ENCODE results near the gene SPATS2L.

Gene SPATS2L

DNA sequence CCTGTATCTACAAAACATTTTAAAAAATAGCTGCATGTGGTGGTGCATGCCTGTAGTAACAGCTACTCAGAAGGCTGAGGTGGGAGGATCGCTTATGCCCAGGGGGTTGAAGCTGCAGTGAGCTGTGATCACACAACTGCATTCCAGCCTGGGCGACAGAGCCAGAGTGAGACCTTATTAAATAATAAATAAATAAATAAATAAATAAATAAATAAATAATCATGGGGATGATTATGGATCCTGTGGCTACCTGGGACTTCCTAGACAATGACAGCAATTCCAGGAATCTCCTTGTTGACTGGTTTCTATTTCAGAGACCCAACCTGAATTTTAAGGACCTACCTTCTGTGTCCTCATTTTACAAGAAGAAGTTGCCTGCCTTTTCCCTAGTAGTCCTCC lies 111.9 kb downstream of the SPATS2L start:
- DNase-seq: no peak

DNA sequence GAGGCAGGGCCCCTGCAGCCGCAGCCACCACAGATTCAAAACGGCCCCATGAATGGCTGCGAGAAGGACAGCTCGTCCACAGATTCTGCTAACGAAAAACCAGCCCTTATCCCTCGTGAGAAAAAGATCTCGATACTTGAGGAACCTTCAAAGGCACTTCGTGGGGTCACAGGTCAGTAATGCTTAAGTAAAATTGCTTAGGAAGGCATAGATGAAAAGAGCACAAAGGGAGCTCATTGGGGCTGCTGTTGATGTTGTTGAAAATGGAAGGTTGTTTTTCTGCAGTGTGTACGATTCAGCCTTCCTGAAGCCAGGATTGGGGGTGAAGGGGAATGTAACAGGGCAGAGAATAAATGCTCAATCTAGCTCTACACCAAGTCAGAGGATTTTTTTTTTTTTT lies 112.8 kb downstream of the SPATS2L start:
- no peak for DNase-seq

DNA sequence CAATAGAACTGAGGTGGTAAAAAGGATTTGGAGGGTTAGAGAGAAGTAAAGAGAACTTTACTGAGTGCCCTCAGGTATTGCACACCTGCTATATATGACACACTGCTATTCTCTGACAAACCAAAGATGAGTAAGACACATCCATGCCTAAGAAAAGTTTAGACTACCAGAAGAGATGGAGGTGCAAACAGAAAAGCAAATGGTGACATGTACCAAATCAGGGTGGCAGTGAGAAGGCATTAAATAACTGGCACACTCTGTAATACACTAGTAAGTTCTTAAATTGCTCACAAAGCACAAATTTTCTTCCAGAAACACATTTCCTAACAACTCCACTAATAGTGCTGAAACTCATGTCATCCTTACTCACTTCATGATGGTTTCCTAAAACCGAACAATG lies 114.8 kb downstream of the SPATS2L start:
- no peak for DNase-seq

DNA sequence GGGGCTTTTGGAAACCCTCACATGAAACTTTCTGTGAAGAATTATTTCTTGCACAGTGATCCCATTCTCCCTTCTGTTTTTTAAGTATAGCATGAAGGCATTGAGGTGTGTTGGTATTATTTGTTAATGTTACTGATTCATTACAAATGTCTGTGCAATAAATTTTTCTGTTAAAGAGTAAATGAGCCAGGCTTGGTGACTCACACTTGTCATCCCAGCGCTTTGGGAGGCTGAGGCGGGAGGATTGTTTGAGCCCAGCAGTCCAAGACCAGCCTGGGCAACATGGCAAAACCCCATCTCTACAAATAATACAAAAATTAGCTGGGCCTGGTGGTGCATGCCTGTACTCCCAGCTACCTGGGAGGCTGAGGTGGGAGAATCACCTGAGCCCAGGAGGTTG lies 115.6 kb downstream of the SPATS2L start:
- no peak for DNase-seq

DNA sequence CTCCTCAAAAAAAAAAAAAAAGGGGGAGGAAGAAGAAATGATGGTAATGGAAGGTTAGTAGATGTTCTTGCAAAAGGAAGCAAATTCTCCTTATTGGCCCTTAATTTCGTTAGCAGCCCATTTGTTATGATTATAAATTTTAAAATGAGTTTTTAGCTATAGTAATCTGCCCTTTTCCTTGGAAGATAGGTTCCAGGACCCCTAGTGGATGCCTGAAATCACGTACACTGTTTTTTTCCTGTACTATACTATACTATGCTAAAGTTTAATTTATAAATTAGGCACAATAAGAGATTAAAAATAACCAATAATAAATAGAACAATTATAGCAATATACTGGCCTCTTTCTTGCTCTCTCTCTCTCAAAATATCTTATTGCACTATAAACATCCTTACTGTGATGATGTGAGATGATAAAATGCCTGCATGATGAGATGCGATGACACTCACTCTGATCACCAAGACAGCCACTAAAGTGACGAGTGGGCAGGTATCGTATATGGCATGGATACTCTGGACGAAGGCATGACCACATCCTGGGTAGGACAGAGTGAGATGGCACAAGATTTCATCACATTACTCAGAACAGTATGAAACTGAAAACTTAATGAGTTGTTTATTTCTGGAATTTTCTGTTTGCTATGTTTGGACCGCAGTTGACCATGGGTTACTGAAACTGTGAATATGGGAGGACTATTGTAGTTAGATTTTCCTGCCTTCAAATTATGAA lies 116.2 kb downstream of the SPATS2L start:
- DNase-seq: no peak

DNA sequence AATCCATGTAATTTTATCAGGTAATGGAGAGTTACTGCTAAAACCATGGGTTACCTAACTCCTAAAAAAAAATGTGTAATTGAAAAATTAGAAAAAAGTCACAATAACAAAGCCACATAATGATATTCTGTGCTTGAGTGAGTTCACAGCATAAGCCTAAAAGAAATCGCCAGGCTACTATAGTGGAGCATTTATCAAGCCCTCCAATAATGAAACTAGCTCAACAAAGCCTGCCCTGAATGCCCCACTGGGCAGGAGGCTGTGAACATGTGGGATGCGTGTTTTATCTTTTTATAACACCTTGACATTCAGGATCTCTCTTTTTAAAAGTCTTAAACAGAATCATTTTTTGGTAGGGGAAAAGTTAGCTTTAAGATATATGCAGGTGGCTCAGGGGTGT lies 117.0 kb downstream of the SPATS2L start:
- no peak for DNase-seq

DNA sequence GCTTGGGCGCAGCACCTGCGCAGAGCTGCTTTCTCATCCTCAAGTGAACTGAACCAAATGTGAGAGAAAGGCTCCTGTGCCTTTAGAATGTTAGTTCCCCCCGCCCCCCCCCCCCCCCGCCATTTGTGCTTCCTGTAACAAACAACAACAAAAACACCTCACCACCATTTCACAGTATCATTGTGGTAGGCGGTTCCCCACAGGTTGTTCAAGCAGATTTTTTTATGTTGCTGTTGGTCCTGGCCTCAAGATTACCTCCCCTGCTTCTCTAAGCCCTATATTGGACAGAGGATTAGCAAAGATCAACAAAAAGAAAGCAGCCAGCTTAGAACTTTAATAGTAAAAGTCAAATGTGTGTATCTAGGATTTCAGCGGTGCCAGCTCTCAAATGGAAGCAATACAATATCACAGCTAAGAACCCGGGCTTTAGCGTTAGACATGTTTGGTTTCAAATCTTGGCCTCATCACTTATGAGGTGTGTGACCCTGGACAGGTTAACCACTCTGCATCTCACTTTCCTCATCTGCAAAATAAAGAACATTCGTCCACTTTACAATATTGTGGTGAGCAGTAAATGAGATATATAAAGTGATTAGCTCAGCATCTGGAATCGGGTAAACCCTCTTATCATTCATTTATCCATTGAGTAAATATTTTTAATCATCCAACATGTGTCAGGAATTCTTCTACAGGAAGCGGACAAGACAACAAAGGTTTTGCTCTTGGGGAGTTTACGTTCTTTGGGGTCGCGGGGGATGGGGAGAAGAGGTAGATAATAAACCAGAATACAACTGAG lies 118.7 kb downstream of the SPATS2L start:
- no peak for DNase-seq

DNA sequence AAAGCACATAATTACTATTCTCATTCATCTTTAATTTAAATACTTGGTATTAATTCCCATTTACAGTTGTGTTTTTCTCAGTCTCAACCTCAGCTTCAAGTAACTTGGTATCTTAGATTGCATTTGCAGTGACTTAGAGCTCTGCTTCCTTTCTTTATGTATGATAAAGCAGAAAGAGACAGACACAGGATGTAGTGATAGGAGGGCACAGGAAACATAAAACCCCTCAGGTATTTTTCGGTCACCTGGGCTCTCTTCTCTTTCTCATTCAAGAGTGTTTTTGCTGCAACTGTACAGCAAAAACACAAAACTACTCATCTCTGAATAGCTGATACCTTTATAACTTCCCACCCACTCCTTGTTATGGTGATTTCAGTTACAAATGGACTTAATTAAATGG lies 120.3 kb downstream of the SPATS2L start:
- DNase-seq: no peak

DNA sequence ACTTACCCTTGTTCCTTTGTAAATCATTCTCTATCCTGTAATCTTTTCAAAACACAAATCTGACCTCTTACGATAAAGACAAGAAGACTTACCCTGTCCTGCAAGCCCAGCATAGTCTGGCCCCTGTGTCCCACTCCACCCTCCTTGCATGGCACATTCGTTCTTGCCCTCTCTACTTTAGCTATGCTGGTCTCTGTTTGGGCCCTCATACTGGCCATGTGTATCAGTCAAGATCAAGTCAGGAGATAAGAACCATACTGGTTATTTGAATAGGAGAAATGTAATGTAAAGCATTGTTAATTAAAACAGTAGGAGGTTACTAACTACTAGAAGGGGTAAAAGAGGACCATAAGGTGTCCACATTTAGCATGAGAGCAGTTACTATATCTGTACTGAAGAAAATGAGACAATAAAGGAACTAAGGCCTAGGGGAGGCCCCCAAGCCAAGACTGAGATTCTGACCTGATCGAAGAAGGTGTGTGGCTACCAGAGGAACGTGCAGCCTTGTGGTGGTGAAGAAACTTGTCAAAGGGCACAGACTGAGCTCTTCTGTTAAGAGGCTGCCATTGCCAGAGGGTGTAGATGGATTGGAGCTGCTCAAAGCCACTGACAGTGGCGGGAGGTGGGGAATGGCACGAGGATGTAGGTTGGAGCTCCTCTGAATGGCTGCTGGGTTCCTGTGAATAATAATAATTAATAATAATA lies 122.6 kb downstream of the SPATS2L start:
- DNase-seq: no peak

DNA sequence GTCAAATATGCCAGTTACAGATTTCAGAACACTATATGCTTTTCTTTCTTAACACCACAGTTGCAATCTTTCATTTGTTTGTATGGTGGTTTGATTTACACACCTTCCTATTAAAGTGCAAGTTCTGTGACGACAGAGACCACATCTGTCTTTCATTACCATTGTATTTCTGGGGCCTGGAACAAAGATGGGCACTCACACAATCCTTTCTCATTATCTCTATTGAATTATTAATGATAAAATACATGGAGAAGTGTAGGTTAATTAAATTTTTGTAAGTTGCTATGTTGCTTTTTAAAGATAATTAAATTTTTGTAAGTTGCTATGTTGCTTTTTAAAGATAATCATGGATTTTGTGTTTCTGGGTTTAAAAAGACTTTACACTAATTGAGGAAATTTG lies 123.5 kb downstream of the SPATS2L start:
- DNase-seq: no peak

DNA sequence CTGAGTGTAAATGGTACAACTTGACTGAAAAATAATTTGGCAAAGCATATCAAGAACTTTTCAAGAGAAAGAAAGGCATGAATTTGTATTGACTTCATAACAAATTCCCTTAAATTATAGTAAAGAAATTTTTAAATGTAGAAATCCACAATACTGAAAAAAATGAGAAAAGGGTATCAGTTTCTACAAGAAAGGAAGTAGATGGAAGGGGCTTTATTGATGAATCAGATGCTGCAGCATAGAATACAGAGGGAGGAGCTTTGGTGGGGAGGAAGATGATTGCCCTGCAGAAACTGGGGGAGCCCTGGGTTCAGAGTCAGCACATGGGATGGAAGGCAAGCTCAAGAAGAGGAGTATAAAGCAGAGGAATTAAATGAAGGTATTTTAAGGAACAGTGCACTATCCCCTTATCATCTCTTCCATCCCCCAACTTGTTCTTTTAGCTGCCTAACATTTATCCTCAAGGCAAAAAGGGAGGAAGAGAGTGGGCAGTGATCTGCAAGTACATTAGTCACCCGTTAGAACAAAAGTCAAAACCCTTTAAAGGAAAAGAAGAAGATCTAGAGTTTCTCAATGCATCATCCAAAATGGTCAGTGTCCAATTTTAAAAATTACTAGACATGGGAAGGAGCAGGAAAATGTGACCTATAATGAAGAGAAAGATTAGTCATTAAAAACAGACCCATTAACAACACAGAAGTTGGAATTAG lies 125.7 kb downstream of the SPATS2L start:
- no peak for DNase-seq

DNA sequence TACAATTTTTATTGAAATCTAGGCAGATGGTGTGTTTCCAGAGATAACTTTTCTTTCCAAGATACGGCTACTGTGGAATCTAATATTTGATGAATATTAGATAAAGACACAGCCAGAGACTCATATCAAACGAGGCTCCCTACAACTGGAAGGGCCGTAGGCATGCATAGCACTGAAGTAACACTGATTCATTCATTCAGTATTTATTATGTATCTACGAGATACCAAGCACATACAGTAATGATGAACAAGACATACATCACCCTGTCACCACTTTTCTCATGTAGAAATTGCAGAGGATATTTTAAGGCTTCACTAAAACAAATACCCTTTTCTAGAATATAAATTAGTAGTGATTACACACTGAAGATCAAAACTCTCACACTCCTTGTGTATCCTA lies 128.9 kb downstream of the SPATS2L start:
- no peak for DNase-seq

DNA sequence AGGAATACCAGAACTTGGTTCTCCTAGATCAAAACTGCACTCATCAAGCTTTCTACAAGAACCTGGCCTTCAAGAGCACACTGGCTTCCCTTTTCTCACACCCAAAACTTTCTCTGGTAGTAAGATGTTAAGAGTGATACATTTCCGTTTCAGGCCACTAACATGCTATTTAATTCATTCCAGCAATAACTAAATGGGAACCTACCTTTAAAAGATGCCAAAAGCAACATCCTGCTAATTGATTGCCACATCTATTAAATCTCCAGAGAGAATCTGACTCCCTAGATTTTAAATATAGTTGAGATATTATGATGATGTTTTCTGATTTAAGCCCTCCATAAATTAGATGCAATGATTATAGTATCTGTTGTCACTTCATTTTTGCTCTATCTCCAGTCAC lies 131.8 kb downstream of the SPATS2L start:
- no peak for DNase-seq

DNA sequence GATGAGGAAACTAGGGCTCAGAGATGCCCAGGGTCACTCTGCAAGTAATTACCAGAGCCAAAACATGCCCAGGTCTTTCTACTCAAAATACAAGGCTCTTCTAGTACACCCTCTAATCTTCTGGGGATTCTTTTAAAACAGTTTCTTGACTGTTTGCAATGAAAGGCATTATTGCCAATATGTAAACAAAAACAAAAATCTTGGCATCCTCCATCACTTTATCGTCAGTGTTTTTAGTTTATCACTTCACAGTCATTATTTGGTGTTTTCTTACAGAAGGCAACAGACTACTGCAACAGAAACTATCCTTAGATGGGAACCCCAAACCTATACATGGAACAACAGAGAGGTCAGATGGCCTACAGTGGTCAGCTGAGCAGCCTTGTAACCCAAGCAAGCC lies 132.4 kb downstream of the SPATS2L start:
- no peak for DNase-seq

DNA sequence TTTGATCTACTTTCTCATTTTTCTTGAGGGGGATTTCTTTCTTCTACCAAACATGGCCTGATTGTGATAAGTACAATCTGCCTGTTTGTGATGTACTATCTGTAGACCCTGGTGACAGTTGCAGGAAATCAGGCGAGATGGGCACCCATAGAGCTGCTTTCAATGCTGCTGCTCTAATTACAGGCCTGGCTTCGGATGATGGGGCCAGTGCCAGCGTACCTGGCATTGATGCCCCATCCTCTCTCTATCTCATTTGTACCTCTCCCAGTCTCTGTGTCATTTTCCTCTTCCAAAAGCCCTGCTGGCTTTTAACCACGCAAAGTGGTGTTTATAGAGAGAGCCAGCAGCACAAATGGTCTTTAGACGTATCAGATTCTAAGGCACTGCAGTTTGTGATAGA lies 133.5 kb downstream of the SPATS2L start:
- DNase-seq: no peak

DNA sequence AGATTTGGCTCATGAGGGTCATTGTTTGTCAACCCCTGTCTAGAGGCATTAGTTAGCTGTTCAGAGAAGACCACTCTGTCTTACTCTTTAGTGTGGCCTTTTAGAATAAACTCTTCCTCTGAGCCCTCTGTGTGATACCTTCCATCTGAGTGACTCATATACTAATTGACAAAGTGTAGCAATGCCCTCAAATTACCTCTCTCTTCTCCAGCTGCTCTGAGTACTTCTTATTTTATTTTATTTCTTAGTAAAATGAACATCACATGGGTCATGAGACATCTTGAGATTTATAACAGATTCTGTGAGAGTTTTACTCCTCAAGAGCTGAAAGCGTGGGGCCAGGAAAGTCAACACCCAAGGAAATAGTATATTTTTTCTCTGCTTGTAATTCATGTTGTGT lies 136.0 kb downstream of the SPATS2L start:
- DNase-seq: no peak

DNA sequence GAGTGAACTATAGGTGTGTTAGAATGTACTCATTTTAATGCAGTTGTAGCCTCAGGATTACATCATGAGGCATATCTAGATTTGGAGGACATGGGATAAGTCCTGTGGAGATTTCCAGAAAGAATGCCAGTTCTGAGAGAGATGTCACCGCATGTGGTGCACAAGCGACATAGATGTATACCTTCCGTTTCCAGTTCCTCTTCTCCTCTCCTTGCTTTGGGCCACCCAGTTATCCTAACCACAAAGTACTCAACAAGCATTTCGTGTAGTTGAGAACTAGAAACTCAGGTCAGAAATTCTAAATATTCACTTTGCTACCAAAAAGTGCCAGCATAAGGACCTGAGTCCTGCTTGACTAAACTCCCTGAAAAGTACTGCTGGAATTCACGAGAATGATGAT lies 136.9 kb downstream of the SPATS2L start:
- DNase-seq: no peak

DNA sequence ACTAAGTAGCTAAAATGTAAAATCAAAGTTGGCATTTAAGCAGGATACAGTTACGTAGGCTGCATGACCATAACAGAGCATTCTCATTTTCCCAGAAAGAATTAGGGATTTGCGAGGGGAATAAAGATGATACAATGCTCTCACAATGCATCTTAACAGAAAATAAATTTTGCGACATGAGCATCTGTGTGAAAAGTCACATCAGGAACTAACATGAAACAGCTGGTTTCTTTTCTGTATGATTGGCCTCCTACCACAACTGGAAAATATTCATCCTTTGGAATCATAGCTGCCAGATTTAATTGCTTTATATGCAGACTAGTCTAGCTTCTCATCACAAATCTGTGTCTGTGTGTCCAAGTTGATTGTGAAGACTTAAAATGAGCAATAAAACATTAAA lies 137.4 kb downstream of the SPATS2L start:
- DNase-seq: no peak

DNA sequence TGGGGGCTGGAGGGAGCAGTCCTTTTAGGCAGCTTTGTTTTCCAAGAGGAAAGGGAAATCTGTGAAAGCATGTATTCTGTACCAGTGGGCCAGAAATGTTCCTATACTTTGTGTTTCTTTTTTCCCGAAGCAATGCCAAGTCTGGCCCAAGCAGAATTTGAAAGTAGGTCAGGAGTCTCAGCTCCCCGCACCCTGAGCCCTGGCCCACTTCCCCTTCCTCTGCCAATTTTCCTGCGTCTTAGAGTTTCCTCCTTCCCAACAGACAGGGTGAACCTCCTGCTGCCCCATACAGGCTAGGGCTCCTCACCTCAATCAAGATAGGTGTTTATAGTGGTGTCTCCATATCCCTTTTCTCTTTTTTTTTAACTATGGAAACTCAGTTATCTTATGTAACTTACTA lies 138.0 kb downstream of the SPATS2L start:
- DNase-seq: no peak

DNA sequence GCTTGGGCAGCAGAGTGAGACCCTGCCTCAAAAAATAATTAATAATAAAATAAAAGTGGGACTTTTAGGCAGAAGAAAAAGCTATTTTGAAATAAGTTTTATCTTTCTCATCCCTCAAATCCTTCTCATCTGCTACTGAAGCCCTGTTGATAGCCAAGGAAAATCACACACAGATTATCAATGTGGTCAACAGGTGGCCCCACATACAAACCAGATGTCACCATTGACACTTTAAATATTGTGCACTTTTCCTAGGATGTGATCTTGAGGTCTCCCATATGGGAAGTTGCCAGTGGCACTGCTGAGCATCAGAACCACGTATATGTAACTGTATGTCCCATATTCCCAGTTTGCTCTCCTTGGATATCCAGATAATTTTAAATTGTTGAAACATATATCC lies 138.8 kb downstream of the SPATS2L start:
- no peak for DNase-seq

DNA sequence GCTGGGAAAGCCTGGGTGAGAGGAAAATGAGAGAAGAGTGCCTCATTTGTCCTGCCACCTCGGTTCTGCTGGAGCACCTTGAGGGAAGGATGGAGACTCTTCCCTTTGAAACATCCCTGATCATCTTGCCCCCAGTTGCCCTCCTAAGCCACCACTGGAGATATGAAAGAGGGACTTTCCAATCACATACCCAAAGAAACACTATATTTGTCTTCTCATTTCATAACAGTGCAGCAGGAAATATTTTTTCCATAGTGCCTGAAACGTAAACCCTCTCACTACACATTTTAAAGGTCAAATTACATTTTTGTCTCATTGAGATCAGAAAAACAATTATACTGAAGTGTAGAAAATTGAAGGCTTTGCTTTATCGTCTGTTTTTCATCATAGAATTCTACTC lies 140.1 kb downstream of the SPATS2L start:
- DNase-seq: no peak

DNA sequence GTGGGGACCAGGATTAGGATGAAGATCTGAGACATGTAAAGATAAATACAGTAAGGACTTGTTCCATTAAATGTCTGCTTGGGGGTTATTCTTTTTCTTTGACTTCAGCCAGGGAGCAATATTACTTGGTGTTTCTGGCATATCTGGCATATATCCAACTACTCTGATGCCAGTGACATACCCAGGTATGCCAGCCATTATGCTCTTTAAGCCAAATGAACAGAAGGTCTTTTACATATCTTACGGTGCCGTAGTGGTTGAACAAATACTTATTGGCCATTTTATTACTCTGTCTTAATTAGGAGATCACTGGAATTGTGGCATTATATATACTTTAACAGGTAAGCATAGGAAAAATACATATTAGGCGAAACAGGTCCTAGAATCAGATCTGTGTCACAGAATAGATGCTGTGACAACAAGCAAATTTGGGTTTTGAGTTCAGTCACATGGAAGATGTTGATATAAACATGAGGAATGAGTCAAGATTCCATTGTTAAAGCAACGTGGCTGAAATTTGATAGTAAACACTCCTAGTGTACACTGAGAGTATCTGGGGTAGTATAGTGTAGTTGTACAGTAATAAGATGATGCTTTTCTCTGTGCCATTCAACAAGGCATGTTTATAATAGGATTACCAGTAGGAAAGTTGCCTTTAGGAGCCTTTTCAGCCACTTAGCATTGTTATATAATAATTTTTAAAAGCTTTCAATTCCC lies 140.8 kb downstream of the SPATS2L start:
- no peak for DNase-seq

DNA sequence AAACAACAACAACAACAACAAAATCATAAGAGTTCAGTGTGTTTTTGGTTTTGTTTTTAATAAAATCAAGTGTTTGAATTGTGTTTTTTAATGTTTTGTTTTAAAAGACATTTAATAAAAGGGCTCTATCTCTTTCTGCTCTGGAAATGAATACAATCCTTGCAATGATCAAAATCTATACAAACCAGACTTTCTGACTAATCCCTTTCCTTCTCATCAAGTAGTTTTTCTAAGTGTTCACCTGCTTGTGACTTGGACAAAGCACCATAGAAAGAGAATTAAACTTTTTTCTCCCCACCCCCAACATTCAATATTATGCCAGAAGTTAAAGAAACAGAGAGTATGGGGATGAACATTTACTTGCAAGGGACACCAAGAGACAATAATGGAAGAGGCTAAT lies 142.0 kb downstream of the SPATS2L start:
- DNase-seq: no peak

Data from NCI-H1436 (cell line).